Psoas muscle (tissue), 8 donors: ENCODE measurements around the gene GRHL1. TPM values are rescaled to one million over a fixed set of nuclear protein-coding genes. Genes with fewer than 3 reads are reported as not detected.

Experiments used
- ATAC-seq, 4 donors: fragments of 200-7000 bp; cut with Tn5 transposase; one replicate each; pipeline ENCODE4 v1.9.1; 2020; ENCODE audit warnings: moderate library complexity in 3 of 4, mild to moderate bottlenecking in 2 of 4
- DNase-seq, 2 donors: peaks; one replicate each; pipeline ENCODE4 v3.0.0-alpha.2; 2020
- H3K27ac ChIP-seq: fragments of 200-600 bp; one replicate; pipeline ENCODE4 v1.8.0; 2022
- H3K27me3 ChIP-seq, 3 donors: fragments of 200-600 bp in 1 of 3; one replicate each; pipeline versions ENCODE4 v1.6.1 to v1.8.0; 2013 to 2022; ENCODE audit warnings: low read length in 2 of 3, mild to moderate bottlenecking in 2 of 3, moderate library complexity in 1 of 3; ENCODE audit not compliant: insufficient read depth in 3 of 3
- H3K36me3 ChIP-seq, 2 donors: fragments of 200-600 bp in 1 of 2; one replicate each; pipeline versions ENCODE4 v1.6.1 to v1.8.0; 2013 to 2022; ENCODE audit warnings: low read depth in 1 of 2, mild to moderate bottlenecking in 1 of 2, moderate library complexity in 1 of 2; ENCODE audit not compliant: insufficient read depth in 1 of 2
- H3K4me1 ChIP-seq: fragments of 200-600 bp; one replicate; pipeline ENCODE4 v1.8.0; 2022
- H3K4me3 ChIP-seq: fragments of 200-600 bp; one replicate; pipeline ENCODE4 v1.8.0; 2022; ENCODE audit warnings: mild to moderate bottlenecking
- H3K9me3 ChIP-seq: fragments of 200-600 bp; one replicate; pipeline ENCODE4 v1.8.0; 2022
- CTCF ChIP-seq: fragments of 200-600 bp; IDR thresholded peaks from one replicate; pipeline ENCODE4 v1.8.0; 2022; ENCODE audit warnings: antibody characterized with exemption
- WGBS, 3 donors: extraction: QIAGEN DNeasy Blood & Tissue Kit; methylation state at CpG; one replicate each; pipeline versions ENCODE4 v1.1.6 to v1.1.7; 2013; 5-methylcytosine and 5-hydroxymethylcytosine counted together
- intact Hi-C, 2 donors: fragments of 100-400 bp; cut with DNase I; formaldehyde crosslinking; loops; one replicate each; pipeline versions ENCODE4 v1.11.0 to v1.14.2; 2022
- polyA plus RNA-seq, 3 donors: library from polyadenylated mRNA; stranded (reverse); fragments of 200-250 nt; gene quantifications; one replicate each; pipeline ENCODE4 v1.2.3, GENCODE V29; 2013
- total RNA-seq, 4 donors: library from RNA; stranded (reverse); fragmentation: NEBNext Ultra II Directional in 2 of 4; extraction: Animal tissue kit (Norgen Biotek cat#: 25700) in 2 of 4; gene quantifications; one replicate each; pipeline versions ENCODE4 v1.2.1 to v1.2.4, GENCODE V29; 2021 to 2023
- donor health status: healthy with polysubstance abuse.
- donor health status: DM: no; HTN: no; CAD: no; lungs with moderate emphysema.
- donor health status: Bipolar disorder and iron deficiency.
- donor health status: healthy.
- donor health status: DM: yes; HTN: yes; CAD: no.
- donor health status: DM: no; HTN: no; CAD: no.
- donor health status: DM: no; HTN: no; CAD: no.
- donor health status: DM: yes; HTN: yes; CAD: no.

Gene GRHL1
- total and polyA plus RNA-seq, 7 donors: 0.38 to 1.2 (median 0.63) TPM

DNA sequence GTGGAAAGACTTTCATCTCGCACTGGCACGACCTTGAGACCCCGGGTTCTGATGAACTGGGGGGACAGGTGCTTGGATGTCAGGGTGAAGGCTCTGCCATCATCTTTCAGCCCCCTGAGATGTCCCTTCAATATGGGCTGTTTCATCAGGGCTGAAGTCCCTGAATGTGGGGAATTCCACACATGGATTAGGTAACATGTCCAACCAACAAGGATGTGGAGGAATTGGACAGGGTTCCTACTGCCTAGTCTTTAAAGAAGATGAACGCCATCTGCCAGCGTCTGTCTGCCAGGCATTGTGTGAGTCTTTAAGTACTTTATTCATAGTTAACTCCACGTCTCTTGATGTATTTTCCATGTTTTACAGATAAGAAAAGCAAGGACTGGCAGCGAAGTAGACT is 5.9 kb upstream of the GRHL1 start:
- WGBS, 3 donors: 40 to 44% (median 44%) methylated on average over 7 of the region's 7 CpGs
- H3K9me3 ChIP-seq: no peaks in the 10 kb centered on the region
- H3K4me1 ChIP-seq: no peaks in the 10 kb centered on the region
- H3K4me3 ChIP-seq: no peak overlapping the region
- ATAC-seq: no peak
- no peak overlapping the region for H3K27ac ChIP-seq
- DNase-seq: no peak
- peaks cover 0 to 22% (median 3%) of the 10 kb centered on the region in 3 donors for H3K27me3 ChIP-seq
- no peaks in the 10 kb centered on the region for H3K36me3 ChIP-seq
- no peak for TF ChIP-seq CTCF
- intact Hi-C loops: loop anchor here in 1 of 2 donors (10.0 kb wide), 1 partner anchor 131 kb away; no protein-coding TSS in a partner anchor

DNA sequence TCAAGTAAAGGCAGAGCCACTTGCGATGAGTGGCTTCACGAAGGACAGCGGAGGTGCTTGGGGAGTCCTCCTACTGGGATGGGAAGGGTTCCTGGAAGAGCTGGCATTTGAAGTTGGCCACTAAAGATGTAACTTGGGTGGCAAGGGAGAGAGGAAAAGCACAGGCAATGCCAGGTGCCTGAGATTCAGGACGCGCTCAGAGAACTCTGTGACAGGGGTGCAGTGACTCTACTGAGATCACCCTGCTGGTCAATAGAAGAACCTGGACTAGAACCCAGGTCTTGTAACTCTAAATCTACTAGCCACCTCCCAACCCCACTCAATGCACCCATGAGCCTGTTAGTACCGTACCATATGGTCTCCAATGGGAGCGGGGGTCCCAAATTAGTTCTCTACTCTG is 5.4 kb upstream of the GRHL1 start:
- H3K27me3 ChIP-seq: peaks cover 0 to 22% (median 3%) of the 10 kb centered on the region in 3 donors
- H3K27ac ChIP-seq: no peak overlapping the region
- WGBS, 3 donors: 75 to 80% (median 80%) methylated on average over 7 of the region's 7 CpGs
- no peak overlapping the region for H3K4me3 ChIP-seq
- ATAC-seq (no peak), DNase-seq (no peak)
- H3K4me1 ChIP-seq: no peaks in the 10 kb centered on the region
- no peaks in the 10 kb centered on the region for H3K9me3 ChIP-seq
- no peaks in the 10 kb centered on the region for H3K36me3 ChIP-seq
- TF ChIP-seq CTCF: no peak
- intact Hi-C loops: loop anchor here in 1 of 2 donors (10.0 kb wide), 1 partner anchor 131 kb away; no protein-coding TSS in a partner anchor

- H3K27me3 ChIP-seq: peaks cover 0 to 22% (median 3%) of the 10 kb centered on the region in 3 donors
Measured at GRCh38 chr2:9946818-9947217, 4.7 kb upstream of the GRHL1 start.

GRCh38 chr2:9948721-9949120 is 2.8 kb upstream of the GRHL1 start:
- Histone ChIP-seq H3K27ac (no peak overlapping the region), H3K4me3 (no peak overlapping the region), H3K36me3 (no peaks in the 10 kb centered on the region), H3K27me3 (peaks cover 0 to 22% (median 3%) of the 10 kb centered on the region in 3 donors), H3K9me3 (no peaks in the 10 kb centered on the region), H3K4me1 (peaks cover 6% of the 10 kb centered on the region)
- ATAC-seq (no peak), DNase-seq (no peak)
- 79 to 95% (median 94%) methylated on average over 5 to 6 of the region's 6 CpGs for WGBS, 3 donors
- intact Hi-C loops: loop anchor here in 1 of 2 donors (10.0 kb wide), 1 partner anchor 134 kb away; no protein-coding TSS in a partner anchor
- TF ChIP-seq CTCF: no peak

More at GRCh38 chr2:9946818-9947217, 4.7 kb upstream of the GRHL1 start:
- Histone ChIP-seq H3K4me1 (no peaks in the 10 kb centered on the region), H3K27ac (no peak overlapping the region), H3K4me3 (no peak overlapping the region), H3K9me3 (no peaks in the 10 kb centered on the region), H3K36me3 (no peaks in the 10 kb centered on the region)
- WGBS, 3 donors: 48 to 51% (median 50%) methylated on average over 5 of the region's 5 CpGs
- DNase-seq: no peak
- no peak for ATAC-seq
- intact Hi-C loops: loop anchor here in 1 of 2 donors (10.0 kb wide), 1 partner anchor 132 kb away; no protein-coding TSS in a partner anchor
- TF ChIP-seq CTCF: no peak
